GM21825 (cell line): ENCODE measurements around the gene DNAH1.
"Not testable (repeated sequence)": the region's sequence is repeated elsewhere in the genome, so short reads cannot be mapped to it uniquely, and the experiment has no call there.

Experiments
- ATAC-seq: cut with Tn5 transposase; IDR thresholded peaks from one replicate; pipeline ENCODE4 v1.9.1; 2021; ENCODE audit warnings: mild to moderate bottlenecking, moderate library complexity; ENCODE audit not compliant: unreplicated experiment

DNAH1 gene

DNA sequence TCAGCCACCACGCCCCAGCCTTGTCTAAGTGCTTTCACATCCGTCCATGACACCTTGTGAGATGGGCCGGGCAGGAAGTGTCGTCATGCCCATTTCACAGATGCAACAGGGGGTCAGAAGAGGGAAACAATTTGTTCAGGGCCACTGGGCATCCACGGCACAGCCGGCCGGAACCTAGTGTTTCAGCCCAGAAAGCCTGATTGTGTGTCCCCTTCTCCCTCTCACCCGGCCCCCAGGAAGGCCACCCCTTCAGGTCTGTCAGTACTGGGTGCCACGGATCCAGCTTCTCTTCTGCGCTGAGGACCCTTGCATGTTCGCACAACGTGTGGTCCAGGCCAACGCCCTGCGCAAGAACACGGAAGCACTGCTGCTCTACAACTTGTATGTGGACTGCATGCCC, 15.8 kb downstream of the DNAH1 start:
- ATAC-seq, result no peak

DNA sequence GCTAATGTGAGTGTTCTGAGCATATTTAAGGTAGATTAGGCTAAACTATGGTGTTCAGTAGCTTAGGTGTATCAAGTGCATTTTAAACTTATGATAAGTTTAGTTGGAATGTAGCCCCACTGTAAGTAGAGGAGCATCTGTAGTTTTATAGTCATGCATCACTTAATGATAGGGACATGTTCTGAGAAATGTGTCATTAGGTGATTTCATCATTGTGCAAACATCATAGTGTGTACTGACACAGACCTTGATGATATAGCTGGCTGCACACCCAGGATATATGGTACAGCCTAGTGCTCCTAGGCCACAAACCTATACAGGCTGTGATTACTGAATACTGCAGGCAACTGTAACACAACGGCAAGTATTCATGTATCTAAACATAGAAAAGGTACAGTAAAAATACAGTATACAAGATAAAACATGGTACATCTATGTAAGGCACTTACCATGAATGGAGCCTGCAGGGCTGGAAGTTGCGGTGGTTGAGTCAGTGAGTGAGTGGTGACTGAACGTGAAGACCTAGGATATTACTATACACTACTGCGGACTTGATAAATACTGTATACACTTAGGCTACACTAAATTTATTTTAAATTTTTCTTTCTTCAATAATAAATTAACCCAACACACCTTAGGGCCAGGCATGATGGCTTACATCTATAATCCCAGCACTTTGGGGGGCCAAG, 17.9 kb downstream of the DNAH1 start:
- ATAC-seq, result no peak

DNA sequence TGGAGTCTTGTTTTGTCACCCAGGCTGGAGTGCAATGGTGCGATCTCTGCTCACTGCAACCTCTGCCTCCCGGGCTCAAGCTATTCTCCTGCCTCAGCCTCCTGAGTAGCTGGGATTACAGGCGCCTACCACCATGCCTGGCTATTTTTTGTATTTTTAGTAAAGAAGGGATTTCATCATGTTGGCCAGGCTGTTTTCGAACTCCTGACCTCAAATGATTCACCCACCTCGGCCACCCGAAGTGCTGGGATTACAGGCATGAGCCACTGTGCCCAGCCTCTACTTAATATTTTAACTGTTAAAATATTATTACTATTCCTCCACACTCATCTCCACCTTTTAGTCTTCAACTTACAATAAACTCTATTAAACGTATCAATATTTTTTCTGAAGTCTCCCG, 22.0 kb downstream of the DNAH1 start:
- ATAC-seq, result not testable (repeated sequence)

DNA sequence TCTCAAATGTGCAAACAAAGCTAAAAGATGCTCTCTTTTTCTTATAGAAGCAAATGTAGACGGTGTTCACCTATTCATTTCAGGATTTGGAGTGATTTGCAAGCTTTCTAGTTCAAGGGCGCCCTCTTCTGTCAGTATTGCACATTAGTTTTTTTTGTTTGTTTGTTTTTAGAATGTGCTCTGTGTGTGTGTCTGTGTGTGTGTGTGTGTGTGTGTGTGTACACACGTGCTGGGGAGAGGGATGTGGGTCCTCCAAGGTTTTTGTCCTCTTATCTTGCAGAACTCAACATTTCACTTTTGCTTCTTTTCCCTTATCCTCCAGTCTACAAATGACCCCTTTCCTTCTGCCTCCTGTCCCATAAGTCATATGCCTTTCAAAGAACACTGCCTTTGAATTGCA, 23.5 kb downstream of the DNAH1 start:
- no peak for ATAC-seq

DNA sequence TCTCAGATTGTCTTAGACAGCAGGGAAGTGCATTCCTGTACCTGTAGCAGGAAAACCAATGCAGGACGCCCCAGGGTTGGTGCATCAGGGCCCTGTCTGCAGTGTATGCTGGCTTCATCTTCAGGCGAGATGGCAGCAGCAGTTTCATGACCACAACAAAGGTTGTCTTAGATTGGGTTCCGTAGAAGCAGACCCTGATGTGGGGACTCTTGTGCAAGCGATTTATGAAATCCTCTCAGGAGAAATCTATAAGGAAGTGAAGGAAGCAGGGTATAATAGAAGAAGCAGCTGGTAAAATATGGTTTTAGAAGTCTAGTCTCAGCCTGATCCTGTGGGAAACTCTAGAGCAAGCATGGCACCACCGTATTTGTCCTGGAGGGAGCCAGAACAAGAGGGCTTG, 25.0 kb downstream of the DNAH1 start:
- no peak for ATAC-seq

DNA sequence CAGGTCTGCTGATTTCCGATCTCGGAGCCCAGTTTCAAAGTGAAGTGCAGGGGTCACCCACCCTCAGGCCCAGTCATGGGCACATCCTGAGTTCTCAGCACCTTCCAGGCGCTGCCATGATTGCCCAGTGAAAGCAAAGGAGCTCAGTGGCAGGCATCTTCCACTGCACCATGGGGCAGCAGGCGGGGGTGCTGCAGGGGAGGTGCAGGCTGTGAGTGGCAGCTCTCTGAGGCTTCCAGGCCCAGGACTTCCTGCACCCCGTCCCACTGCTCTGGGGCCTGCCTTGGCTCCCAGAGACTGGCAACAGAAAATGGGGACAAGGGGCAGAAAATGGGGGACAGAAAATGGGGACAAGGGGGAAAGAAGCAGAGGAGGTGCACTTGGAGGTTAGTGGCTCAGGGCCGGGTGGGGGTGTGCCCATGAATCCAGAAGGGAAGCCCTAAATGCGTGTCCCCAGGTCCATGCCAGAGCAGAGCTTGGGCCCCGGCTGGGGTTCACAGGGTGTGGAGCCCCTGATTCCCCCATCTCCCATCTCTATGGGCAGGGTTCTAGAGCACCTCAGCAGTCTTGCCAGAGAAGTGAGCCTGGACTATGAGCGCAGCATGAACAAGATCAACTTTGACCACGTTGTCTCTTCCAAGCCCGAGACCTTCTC, 28.0 kb downstream of the DNAH1 start:
- ATAC-seq, result no peak

DNA sequence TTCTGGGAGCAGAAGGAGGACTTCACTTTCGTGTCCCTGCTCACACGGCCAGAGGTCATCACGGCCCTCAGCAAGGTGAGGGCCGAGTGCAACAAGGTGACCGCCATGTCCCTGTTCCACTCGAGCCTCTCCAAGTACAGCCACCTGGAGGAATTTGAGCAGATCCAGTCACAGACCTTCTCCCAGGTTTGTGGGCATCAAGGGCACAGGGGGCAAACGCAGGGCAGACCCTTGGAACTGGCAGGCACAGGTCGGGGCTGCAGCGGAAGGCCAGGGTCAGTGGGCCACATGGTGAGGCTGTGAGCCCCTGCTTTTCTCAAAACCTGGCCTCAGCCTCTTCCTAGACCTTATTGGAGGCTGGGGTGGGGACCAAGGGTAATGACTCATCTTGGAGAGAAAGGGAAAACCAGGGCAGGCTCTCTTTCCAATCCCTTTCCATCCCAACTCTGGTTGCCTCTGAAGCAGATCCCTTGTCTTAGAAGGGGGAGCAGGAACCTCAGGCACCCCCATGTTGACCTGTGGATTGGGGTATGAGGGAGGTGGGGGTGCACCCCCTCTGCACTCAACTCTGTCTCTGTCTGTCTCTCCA, 29.5 kb downstream of the DNAH1 start:
- no peak for ATAC-seq

DNA sequence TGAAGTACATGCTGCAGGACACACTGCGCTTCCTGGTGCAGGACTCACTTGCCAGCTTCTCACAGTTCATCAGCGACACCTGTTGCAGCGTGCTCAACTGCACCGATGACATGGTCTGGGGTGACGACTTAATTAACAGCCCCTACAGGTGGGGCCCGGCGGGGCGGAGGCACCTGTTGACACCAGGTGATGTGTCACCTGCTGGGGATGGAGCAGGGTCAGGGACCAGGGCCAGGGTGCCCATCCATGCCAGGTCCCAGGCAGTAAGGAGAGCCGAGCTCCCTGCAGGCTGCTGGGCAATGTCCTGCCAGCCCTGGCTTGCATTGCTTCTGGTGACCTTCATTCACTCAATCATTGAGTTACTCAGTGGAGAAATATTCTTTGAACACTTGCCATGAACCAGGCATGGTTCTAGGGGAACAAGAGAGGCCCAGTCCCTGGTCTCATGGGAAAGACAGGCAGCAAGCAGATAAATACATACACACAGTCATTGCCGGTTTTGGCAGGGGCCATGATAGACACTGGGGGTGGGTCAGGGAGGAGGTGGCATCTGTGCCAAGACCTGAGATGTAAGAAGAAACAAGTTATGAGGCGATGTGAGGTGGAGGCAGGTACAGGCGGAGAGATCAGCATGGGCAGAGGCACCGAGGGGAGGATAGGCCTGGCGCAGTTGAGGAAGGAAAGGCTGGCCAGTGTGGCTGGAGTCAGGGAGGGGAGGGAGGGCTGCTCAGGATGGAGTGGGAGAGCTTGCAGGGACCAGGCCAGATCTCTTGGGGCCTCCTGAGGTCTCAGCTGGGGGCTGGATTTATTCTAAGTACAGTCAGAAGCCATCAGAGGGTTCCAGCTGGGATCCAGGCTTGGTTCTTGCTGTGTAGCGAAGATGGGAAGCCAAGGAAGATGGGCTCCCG, 30.8 kb downstream of the DNAH1 start:
- no peak for ATAC-seq

DNA sequence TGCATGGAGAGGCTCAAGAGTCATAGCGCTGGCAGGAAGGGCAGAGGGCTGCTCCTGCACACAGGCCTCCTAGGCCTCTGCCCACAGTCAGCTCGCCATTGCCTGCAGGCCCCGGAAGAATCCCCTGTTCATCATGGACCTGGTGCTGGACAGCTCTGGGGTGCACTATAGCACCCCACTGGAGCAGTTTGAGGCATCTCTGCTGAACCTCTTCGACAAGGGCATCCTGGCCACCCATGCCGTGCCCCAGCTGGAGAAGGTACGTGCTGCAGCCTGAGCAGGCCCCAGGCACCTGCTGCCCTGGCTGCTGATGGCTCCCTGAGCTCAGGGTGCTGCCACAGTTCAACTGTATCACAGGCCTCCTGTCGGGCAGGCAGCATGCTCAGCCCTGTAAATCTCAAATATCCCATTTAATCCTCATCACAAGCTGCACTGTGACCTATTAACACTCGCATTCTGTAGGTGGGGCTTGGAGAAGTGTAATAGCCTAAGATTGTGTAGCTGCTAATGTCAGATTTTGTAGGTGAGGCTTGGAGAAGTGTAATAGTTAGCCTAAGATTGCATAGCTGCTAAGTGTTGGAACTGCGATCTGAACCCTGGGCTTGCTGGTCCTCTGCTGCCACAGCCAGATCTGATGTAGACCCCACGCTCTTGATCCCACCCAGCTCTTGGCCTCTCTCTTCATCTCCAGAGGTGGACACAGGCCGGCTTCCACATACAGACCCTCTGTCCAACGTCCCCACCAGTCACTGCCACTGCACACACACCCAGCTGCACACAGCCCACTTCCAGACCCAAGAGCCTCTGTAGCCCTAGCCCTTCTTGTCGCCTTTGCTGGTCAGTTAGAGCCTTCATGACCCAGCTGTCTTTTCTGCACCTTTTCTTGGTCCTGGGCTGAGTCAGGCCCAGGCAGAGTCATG, 31.9 kb downstream of the DNAH1 start:
- ATAC-seq, result no peak

DNA sequence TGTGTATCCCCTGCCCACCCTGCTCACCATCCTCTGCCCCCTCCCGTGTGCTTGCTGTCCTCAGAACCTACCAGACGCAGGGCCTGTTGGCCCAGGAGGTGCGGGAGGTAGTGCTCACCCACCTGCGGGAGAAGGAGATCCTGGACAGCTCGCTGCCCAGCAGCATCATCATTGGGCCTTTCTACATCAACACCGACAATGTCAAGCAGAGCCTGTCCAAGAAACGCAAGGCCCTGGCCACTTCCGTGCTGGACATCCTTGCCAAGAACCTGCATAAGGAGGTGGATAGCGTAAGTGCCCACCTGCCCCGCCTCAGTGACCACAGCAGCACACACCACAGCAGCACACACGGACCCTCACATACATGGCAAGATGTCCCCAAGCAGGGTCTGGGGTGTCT, 33.0 kb downstream of the DNAH1 start:
- ATAC-seq, result no peak

DNA sequence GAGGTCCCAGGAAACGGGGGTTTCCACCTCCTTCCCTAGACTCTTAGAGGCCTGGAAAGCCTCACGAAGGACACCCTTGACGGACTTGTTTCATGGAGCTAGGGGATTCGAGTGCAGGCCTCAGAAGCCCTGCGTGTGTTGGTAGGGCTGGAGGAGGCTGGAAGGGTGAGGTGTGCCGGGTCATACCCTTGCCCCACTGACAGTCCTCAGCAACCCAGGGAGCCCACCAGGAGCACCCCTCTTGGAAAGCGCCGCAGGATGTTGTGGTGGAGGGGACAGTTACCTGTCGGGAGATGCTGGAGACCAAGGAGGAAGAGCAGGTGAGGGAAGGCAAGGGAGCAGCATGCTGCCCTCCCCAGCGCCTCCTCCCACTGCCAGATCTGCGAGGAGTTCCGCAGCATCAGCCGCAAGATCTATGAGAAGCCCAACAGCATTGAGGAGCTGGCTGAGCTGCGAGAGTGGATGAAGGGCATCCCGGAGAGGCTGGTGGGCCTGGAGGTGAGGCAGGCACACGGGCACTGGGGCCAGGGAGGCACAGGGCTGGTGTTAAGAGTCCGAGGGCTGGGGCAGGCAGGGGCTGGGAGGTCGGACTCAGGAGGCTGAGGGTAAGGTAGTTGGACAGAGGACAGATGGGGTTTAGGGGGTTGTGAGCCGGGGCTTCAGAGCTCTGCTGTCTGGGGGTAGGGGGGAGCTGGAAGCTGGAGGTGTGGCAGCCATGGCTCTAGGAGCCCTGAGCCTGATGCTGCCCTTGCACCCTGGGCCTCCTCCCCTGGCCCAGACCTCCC, 33.7 kb downstream of the DNAH1 start:
- ATAC-seq, result no peak

DNA sequence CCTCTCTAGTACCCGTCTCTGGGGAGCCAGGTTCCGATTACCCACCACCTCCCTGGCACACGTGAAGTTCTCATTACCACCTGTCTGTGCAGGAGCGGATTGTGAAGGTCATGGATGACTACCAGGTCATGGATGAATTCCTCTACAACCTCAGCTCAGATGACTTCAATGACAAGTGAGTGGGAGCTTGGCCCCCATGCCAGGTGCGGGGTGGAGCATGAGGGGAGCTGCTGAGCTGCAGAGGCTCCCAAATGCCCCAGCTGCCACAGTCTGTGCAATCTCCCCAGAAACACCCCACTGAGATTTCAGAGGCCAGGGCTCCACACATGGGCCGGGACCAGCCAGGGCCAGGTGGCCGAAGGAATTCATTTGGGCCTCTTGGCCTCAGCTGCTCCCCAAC, 34.3 kb downstream of the DNAH1 start:
- no peak for ATAC-seq

DNA sequence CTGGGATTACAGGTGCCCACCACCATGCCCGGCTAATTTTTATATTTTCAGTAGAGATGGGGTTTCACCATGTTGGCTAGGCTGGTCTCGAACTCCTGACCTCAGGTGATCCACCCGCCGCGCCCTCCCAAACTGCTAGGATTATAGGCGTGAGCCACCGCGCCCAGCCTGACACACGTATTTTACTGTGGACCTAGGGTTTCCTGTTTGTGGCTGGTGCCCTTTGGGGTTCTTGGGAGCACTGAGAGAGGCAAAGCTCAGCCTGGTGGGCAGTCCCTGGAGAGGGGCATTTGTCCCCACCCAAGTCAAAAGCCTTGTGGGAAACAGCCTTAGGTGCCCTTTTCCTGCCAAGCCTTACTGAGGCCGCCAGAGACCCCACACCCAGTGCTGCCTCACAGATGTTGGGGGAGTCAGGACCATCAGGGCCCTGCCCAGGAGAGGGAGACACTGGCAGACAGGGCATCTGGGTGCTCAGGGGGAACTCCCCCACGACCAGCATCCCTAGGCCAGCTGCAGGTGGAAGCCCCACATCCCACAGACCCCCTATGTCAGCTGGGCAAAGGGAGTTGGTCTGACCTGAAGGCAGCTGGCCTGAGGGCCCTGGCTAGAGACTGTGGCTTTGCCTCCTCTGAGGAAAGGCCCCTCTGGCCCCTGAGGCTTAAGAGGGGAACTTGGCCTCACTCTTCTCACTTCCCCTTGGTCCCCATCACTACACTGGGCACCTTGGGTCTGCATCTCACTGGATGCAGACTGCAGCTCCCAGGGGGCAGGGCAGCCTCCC, 35.1 kb downstream of the DNAH1 start:
- no peak for ATAC-seq

DNA sequence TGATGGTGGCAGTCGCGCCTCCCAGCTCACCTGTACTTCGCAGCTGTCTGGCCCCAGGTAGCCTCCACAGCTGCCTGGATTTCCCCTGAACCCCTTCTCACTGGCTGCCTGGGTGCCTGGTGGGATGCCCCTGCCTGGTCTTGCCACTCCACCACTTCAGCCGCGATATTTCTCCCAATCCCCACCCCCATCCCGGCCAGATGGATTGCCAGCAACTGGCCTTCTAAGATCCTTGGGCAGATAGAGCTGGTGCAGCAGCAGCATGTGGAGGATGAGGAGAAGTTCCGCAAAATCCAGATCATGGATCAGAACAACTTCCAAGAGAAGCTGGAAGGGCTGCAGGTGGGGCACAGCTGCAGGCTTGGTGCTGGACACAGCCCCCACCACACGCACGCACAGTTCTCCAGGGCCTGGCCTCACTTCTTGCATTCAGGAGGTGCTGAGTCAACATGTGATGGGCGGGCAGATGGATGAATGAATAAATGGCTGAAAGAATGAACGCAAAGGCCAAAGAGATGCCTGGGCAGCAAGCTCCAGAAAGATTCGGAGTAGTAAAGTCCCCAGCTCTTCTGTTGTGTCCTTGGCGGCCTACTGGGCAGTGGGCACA, 35.7 kb downstream of the DNAH1 start:
- no peak for ATAC-seq

DNA sequence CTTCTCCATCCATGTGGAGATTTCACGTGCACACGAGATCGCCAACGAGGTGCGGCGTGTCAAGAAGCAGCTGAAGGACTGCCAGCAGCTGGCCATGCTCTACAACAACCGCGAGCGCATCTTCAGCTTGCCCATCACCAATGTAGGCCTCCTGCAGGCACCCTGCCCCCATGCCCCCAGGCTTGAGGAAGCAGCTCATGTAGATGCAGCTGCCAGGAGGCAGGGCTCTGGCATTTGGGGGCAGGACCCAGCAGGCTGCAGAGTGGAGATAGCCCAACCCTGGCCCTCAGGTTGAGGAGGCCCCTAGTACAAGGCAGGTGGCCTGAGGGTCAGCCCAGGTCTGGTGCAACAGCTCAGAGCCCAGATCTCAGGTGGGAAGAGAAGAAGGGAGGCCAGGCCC, 36.4 kb downstream of the DNAH1 start:
- no peak for ATAC-seq

DNA sequence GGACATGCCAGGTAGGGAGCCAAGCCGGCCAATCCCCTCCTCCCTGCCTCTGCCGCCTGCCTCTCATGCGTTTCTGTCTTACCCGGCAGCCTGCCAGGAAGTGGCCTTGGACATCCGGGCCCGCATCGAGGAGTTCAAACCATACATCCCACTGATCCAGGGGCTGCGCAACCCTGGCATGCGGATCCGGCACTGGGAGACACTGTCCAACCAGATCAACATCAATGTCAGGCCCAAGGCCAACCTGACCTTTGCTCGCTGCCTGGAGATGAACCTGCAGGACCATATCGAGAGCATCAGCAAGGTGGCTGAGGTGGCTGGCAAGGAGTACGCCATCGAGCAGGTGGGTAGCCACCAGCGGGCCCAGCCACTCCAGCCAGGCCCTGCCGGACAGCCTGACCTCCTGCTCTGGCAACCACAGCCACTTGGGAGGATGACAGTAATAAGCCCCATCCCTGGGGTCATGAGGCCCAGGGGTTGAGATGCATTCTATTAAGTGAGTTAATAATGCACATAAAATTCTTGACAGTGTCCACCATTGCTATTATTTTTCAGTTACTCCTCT, 37.3 kb downstream of the DNAH1 start:
- no peak for ATAC-seq

DNA sequence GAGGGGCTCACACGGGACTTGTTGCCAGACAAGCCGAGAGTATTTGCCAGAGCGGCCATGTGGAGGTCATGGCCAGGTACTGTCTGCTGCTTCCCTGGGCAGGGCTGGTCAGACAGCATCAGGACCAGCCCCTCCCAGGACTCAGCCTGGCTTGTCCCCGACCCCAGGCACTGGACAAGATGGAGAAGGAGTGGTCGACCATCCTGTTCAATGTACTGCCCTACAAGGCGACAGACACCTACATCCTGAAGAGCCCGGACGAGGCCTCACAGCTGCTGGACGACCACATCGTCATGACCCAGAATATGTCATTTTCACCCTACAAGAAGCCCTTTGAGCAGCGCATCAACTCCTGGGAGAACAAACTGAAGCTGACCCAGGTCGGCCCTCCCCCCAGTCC, 38.6 kb downstream of the DNAH1 start:
- ATAC-seq, result no peak

DNA sequence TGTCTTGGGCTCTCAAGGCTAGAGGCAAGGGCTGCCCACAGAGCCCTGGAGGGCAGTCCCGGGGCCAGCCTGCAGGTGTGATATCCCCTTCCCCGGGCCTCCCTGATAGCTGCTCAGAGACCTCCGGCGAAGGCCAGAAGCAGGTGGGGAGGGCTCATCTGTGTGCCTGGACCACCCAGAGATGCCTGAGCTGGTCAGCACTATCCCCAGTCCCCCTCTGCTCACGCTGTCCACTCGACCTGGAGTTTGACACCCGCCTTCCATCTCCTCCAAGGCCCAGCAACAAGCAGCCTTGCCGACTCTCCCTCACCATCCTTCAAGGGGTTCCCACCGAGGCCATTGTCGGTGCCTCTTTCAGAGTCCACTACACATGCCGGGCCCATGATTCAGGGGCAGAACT, 39.4 kb downstream of the DNAH1 start:
- ATAC-seq, result no peak
